Measurements from ENCODE around the gene LRPAP1. TPM values are rescaled to one million over a fixed set of nuclear protein-coding genes. Genes with fewer than 3 reads are reported as not detected.

Gene LRPAP1, protein sequence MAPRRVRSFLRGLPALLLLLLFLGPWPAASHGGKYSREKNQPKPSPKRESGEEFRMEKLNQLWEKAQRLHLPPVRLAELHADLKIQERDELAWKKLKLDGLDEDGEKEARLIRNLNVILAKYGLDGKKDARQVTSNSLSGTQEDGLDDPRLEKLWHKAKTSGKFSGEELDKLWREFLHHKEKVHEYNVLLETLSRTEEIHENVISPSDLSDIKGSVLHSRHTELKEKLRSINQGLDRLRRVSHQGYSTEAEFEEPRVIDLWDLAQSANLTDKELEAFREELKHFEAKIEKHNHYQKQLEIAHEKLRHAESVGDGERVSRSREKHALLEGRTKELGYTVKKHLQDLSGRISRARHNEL
- 169 TPM for total RNA-seq

DNA sequence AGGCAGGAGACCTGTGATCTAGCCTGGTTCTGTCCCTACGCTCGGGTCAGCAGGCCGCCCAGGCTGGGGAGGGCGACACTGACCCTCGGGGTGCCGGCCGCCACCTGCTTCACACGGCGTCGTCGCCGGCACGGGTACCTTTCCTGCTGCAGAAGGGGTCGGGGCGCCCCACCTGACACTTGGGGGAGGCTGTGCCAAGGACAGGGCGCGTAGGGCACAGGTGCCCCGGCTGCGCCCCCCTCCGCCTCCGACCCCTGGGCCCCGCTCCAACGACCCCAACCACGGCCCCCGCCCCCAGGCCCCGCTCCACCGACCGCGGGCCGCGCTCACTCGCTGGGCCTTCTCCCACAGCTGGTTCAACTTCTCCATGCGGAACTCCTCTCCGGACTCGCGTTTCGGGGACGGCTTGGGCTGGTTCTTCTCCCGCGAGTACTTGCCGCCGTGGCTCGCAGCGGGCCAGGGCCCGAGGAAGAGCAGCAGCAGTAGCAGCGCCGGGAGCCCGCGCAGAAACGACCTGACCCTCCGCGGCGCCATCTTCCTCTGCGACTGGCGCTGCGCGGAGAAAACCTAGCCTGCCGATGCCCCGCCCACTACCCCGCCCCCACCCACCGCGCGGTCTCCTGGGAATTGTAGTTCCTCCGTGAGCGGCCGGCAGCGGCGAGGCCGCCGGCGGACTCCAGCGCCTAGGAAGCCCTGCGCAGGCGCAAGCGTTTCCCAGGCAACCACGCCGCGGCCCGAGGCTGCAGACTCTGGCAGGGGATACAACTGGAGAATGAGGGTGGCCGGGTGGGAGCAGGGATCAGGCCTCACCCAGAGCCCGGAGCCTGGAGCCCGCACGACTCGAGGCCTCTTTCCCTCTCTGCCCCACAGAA lies at the start of gene LRPAP1:
LRPAP1 (minus strand) TSS at position 544 of the 872 bp plus-strand sequence; CDS start at position 534, 10 bp downstream.

DNA sequence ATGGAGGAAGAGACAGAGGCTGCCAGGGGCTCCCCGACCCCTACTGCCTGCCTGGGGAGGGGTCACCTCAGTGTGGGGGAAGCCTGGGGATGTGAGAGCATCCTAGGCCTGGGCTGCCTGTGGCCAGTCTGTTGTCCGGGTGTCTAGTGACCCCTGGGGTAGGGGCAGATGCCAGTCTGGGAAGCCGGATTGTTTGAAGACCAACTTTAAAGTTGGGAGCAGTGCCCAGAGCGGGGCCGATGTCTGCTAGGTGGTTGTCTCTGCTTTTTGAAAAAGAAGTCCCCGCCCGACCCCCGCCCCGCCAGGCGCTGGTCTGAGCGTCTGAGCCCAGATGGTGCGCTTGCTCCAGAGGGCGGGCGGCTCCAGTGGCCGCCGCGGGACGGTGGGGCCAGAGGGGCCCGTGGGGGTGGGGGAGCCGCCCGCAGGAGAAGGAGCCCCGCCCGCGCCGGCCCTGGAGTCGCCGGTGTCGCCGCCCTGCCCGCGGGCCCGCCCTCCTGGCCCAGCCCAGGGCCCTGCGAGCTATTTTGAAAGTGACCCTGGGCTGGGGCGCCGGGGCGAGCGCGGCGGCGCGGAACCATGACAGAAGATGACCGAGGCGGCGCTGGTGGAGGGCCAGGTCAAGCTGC lies 69.3 kb downstream of the LRPAP1 start, which contains the start of gene DOK7:
DOK7 (plus strand) TSS at position 517 of the 626 bp plus-strand sequence; CDS start at position 587, 70 bp downstream.

Other genes starting within 250 kb of the LRPAP1 start
- gene RGS12, start 239.4 kb downstream of the LRPAP1 start, total RNA-seq: 65.1 TPM
- gene HGFAC, start 90.5 kb downstream of the LRPAP1 start, total RNA-seq: 1.3 TPM
- gene DOK7, start 69.1 kb downstream of the LRPAP1 start, total RNA-seq: 3.5 TPM
- 8.5 TPM for gene ADRA2C, start 234.0 kb upstream of the LRPAP1 start, total RNA-seq